ENCODE data around the gene PALM3.

The PALM3 gene

DNA sequence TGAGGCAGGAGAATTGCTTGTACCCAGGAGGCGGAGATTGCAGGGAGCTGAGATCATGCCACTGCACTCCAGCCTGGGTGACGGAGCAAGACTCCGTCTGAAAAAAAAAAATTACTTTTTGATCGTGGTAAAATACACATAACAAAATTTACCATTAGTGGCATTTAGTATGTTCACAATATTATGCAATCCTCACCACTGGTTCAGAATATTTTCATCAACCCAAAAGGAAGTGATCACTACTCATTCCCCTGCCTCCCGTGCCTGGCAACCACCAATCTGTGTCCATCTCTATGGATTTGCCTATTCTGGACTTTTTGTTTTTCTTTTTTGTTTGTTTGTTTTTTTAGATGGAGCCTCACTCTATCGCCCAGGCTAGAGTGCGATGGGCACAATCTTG, 1.2 kb upstream of the PALM3 start:
- TF ChIP-seq CTCF (IDR thresholded peaks at IDR 0.05; ENCODE audit: low read depth, low read length), result no peak
- DNase-seq (ENCODE audit: extremely low read depth, low read depth), result no peak

DNA sequence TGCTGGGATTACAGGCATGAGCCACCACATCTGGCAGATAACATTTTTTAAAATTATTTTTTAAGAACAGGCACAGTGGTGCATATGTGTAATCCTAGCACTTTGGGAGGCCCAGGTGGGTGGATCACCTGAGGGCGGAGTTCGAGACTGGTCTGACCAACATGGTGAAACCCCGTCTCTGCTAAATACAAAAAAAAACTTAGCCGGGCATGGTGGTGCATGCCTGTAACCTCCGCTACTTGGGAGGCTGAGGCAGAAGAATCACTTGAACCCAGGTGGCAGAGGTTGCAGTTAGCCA, 631 bp upstream of the PALM3 start:
- DNase-seq (ENCODE audit: extremely low read depth, low read depth), result no peak
- TF ChIP-seq CTCF (IDR thresholded peaks at IDR 0.05; ENCODE audit: low read depth, low read length), result no peak

- no peak for DNase-seq (ENCODE audit: extremely low read depth, low read depth)
These were observed 661 bp downstream of the PALM3 start for GRCh38 chr19:14061081-14061749.

GRCh38 chr19:14059652-14060155, 2.2 kb downstream of the PALM3 start:
- no peak for TF ChIP-seq CTCF (IDR thresholded peaks at IDR 0.05; ENCODE audit: low read depth, low read length)
- DNase-seq (ENCODE audit: extremely low read depth, low read depth), result no peak

More at GRCh38 chr19:14061081-14061749, 661 bp downstream of the PALM3 start:
- no peak for TF ChIP-seq CTCF (IDR thresholded peaks at IDR 0.05; ENCODE audit: low read depth, low read length)

DNA sequence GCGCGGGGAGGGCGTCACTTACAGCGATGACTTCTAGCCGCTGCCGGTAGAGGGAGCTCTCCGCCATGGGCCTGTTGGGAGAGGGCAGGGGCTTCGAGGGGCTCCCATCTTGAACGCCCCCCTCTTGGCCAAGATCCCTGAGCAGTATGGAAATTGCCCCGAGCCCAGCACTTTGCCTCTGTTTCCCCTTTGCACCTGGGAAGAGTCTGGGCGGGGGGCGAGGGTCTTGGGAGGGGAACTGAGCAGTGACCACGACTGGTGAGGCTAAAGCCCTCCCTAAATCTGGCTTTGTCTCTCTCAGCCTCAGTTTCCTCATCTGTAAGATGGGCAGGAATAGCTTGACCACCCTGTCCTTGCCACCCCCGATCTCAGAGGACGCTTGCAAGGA, 2.8 kb downstream of the PALM3 start:
- DNase-seq (ENCODE audit: extremely low read depth, low read depth), result no peak
- TF ChIP-seq CTCF (IDR thresholded peaks at IDR 0.05; ENCODE audit: low read depth, low read length), result peak; percentile 69

DNA sequence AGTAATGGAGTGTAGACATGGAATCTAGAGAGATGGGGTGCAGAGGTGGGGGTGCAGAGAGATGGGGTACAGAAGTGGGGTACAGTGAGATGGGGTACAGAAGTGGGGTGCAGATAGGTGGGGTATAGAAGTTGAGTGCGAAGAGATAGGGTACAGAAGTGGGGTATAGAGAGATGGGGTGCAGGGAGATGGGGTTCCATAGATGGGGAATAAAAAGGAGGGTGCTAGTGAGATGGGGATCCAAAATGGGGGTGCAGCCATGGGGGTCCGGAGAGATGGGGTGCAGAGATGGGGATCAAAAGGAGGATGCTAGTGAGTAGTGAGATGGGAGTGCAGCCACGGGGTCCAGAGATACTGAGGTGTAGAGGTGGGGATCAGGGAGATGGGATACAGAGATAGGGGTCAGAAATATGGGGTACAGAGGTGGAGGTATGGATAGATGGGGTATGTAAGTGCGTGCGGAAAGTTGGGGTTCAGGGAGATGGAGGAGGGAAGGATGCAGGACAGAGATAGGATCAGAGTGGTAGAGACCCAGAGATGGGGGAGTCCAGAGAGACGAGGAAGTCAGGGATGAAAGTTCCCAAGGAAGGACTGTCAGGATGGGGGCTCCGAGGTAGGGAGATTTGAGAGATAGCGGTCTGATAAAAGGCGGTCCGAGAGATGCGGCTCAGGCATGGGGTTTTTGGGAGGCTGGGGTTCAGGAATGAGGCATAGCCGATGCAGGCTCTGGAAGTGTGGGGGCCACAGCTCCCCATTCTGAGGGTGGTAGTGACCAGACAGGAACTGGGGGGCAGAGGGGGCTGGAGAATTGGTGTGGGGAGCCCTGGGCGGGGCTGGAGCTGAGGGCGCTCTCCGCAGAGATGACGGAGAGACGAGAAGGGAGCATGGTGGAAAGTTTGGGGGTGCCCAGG, 3.4 kb downstream of the PALM3 start:
- no peak for TF ChIP-seq CTCF (IDR thresholded peaks at IDR 0.05; ENCODE audit: low read depth, low read length)
- DNase-seq (ENCODE audit: extremely low read depth, low read depth), result no peak

- no peak for TF ChIP-seq CTCF (IDR thresholded peaks at IDR 0.05; ENCODE audit: low read depth, low read length)
- DNase-seq (ENCODE audit: extremely low read depth, low read depth), result no peak
These were observed 5.0 kb downstream of the PALM3 start for GRCh38 chr19:14056741-14057356.
